Liver (tissue), 9 donors: ENCODE measurements around the gene DBT. TPM values are rescaled to one million over a fixed set of nuclear protein-coding genes. Genes with fewer than 3 reads are reported as not detected.
"Not testable (repeated sequence)": the region's sequence is repeated elsewhere in the genome, so short reads cannot be mapped to it uniquely, and the experiment has no call there.

Experiments used
- DNase-seq: peaks from one replicate; pipeline ENCODE4 v3.0.0-alpha.2; 2017; ENCODE audit warnings: low spot score
- H3K27ac ChIP-seq, 2 donors: one replicate each; pipeline ENCODE4 v1.7.0; 2013; ENCODE audit warnings: inconsistent platforms in 2 of 2, low read length in 2 of 2, control low read depth in 1 of 2, low read depth in 1 of 2, mild to moderate bottlenecking in 1 of 2
- H3K27me3 ChIP-seq, 4 donors: one replicate each; pipeline versions ENCODE4 v1.6.1 to v1.7.0; 2013; ENCODE audit warnings: low read length in 3 of 4, inconsistent platforms in 1 of 4, mild to moderate bottlenecking in 1 of 4, moderate library complexity in 1 of 4; ENCODE audit not compliant: control insufficient read depth in 4 of 4, insufficient read depth in 4 of 4
- H3K36me3 ChIP-seq, 4 donors: one replicate each; pipeline versions ENCODE4 v1.6.1 to v1.7.0; 2013; ENCODE audit warnings: low read length in 3 of 4, mild to moderate bottlenecking in 3 of 4, low read depth in 1 of 4, moderate library complexity in 1 of 4; ENCODE audit not compliant: control insufficient read depth in 4 of 4, insufficient read depth in 3 of 4
- H3K4me1 ChIP-seq, 4 donors: one replicate each; pipeline versions ENCODE4 v1.6.1 to v1.7.0; 2013; ENCODE audit warnings: low read length in 3 of 4, mild to moderate bottlenecking in 3 of 4, moderate library complexity in 1 of 4; ENCODE audit not compliant: control insufficient read depth in 4 of 4, insufficient read depth in 4 of 4
- H3K4me3 ChIP-seq, 3 donors: one replicate each; pipeline versions ENCODE4 v1.6.1 to v1.7.0; 2013; ENCODE audit warnings: low read length in 3 of 3, control low read depth in 1 of 3, low read depth in 1 of 3, mild to moderate bottlenecking in 1 of 3
- H3K9ac ChIP-seq, 2 donors: one replicate each; pipeline ENCODE4 v1.7.0; 2013; ENCODE audit warnings: low read length in 2 of 2, mild to moderate bottlenecking in 2 of 2, moderate library complexity in 2 of 2, control low read depth in 1 of 2, low read depth in 1 of 2
- H3K9me3 ChIP-seq, 4 donors: one replicate each; pipeline versions ENCODE4 v1.6.1 to v1.7.0; 2013; ENCODE audit warnings: low read length in 3 of 4; ENCODE audit not compliant: control insufficient read depth in 4 of 4
- EGR1 ChIP-seq, 2 donors: IDR thresholded peaks; 2 replicates each; pipeline ENCODE4 v1.6.1; 2016 to 2018; ENCODE audit warnings: antibody characterized with exemption in 2 of 2, low read depth in 2 of 2
- FOXA1 ChIP-seq: IDR thresholded peaks from 2 replicates; pipeline ENCODE4 v1.6.1; 2016; ENCODE audit warnings: antibody characterized with exemption
- FOXA2 ChIP-seq: IDR thresholded peaks from 2 replicates; pipeline ENCODE4 v1.6.1; 2016; ENCODE audit warnings: antibody characterized with exemption
- GABPA ChIP-seq, 2 donors: IDR thresholded peaks in 1 of 2; conservative IDR thresholded peaks in 1 of 2; 2 replicates each; pipeline ENCODE4 v1.6.1; 2016; ENCODE audit warnings: antibody characterized with exemption in 2 of 2, mild to moderate bottlenecking in 1 of 2, moderate library complexity in 1 of 2
- HNF4A ChIP-seq, 2 donors: conservative IDR thresholded peaks; 2 replicates each; pipeline ENCODE4 v1.6.1; 2016; ENCODE audit warnings: antibody characterized with exemption in 2 of 2, mild to moderate bottlenecking in 2 of 2
- HNF4G ChIP-seq: IDR thresholded peaks from 2 replicates; pipeline ENCODE4 v1.6.1; 2016; ENCODE audit warnings: antibody characterized with exemption
- JUND ChIP-seq, 2 donors: IDR thresholded peaks; 2 replicates each; pipeline ENCODE4 v1.6.1; 2016; ENCODE audit warnings: antibody characterized with exemption in 2 of 2
- NR2F2 ChIP-seq: IDR thresholded peaks from 2 replicates; pipeline ENCODE4 v1.6.1; 2016; ENCODE audit warnings: antibody characterized with exemption
- RAD21 ChIP-seq, 2 donors: IDR thresholded peaks; 2 replicates each; pipeline ENCODE4 v1.6.1; 2016; ENCODE audit warnings: antibody characterized with exemption in 2 of 2, mild to moderate bottlenecking in 2 of 2
- RXRA ChIP-seq, 2 donors: IDR thresholded peaks; 2 replicates each; pipeline ENCODE4 v1.6.1; 2017 to 2018; ENCODE audit warnings: antibody characterized with exemption in 2 of 2, mild to moderate bottlenecking in 1 of 2
- SP1 ChIP-seq: IDR thresholded peaks from 2 replicates; pipeline ENCODE4 v1.6.1; 2018; ENCODE audit warnings: antibody characterized with exemption, mild to moderate bottlenecking
- TAF1 ChIP-seq: conservative IDR thresholded peaks from 2 replicates; pipeline ENCODE4 v1.6.1; 2016; ENCODE audit warnings: antibody characterized with exemption, mild to moderate bottlenecking
- YY1 ChIP-seq: IDR thresholded peaks from 2 replicates; pipeline ENCODE4 v1.6.1; 2016; ENCODE audit warnings: antibody characterized with exemption, mild to moderate bottlenecking
- WGBS: extraction: QIAGEN DNeasy Blood & Tissue Kit; methylation state at CpG from one replicate; pipeline ENCODE4 v1.1.7; 2013; 5-methylcytosine and 5-hydroxymethylcytosine counted together
- polyA plus RNA-seq, 2 donors: library from polyadenylated mRNA; stranded (reverse) in 1 of 2; unstranded in 1 of 2; fragments of 200-250 nt in 1 of 2; fragments of >200 nt in 1 of 2; fragmentation: Nextera tagmentation in 1 of 2; extraction: Ambion mirVana in 1 of 2; gene quantifications; one replicate each; pipeline versions ENCODE4 v1.2.1 to v1.2.3, GENCODE V29; 2013 to 2015
- total RNA-seq, 2 donors: library from RNA; depleted of rRNA; stranded (reverse); fragments of >200 nt; gene quantifications; one replicate each; pipeline ENCODE4 v1.2.3, GENCODE V29; 2014
- TF ChIP-seq, protein P1 (sequence below): fragments of 150-350 bp; IDR thresholded peaks from 2 replicates; pipeline ENCODE4 v1.5.1; 2017; ENCODE audit warnings: improper control_type of control experiment, low read depth, low read length; ENCODE audit not compliant: missing input control
- TF ChIP-seq, protein P2 (sequence below): IDR thresholded peaks from 2 replicates; pipeline ENCODE4 v1.6.1; 2016; ENCODE audit warnings: antibody characterized with exemption
- TF ChIP-seq, protein P3 (sequence below): IDR thresholded peaks from 2 replicates; pipeline ENCODE4 v1.6.1; 2016; ENCODE audit warnings: antibody characterized with exemption
- TF ChIP-seq, protein P4 (sequence below): IDR thresholded peaks from 2 replicates; pipeline ENCODE4 v1.6.1; 2016; ENCODE audit warnings: antibody characterized with exemption
- TF ChIP-seq, protein P5 (sequence below): IDR thresholded peaks from 2 replicates; pipeline ENCODE4 v1.6.1; 2016; ENCODE audit warnings: antibody characterized with exemption, mild to moderate bottlenecking
- donor health status: healthy.
- donor health status: healthy.
- donor health status: healthy.
- donor health status: healthy.
- donor health status: healthy.

Gene DBT
- total and polyA plus RNA-seq, 4 donors, result 7.7 to 10.7 (median 9.1) TPM

DNA sequence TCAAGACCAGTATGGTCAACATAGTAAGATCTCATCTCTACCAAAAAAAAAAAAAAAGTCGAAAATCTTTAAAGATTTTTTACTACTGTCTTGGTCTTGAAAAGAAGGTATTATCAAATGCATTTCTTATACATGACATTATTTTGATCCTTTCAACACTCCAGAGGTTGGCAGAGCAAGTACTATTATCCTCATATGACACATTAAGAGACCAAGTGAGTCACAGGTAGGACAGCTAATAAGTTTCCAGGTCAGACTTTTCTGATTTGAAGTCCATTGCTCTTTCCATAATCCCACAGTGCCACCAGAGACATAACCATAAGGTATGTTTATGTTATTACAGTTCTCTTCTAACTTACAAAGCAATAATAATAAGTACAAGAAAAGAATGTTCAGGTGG is 15.2 kb downstream of the DBT start:
- Histone ChIP-seq H3K9ac (no peak overlapping the region), H3K36me3 (peaks cover 1 to 34% (median 22%) of the 10 kb centered on the region in 4 donors), H3K27ac (no peak overlapping the region), H3K27me3 (no peaks in the 10 kb centered on the region), H3K9me3 (no peaks in the 10 kb centered on the region), H3K4me3 (no peak overlapping the region), H3K4me1 (peaks cover 0 to 4% (median under 1%) of the 10 kb centered on the region in 4 donors)
- no peak for DNase-seq
- 91% methylated on average over 1 of the region's 1 CpG for WGBS
- TF ChIP-seq EGR1 (IDR thresholded peaks at IDR 0.05; ENCODE audit: low read depth in 2 of 2) (no peak), SP1 (no peak), JUND (IDR thresholded peaks at IDR 0.05) (no peak), RXRA (IDR thresholded peaks at IDR 0.05) (no peak), GABPA (IDR thresholded peaks at IDR 0.05 in 1 of 2, conservative IDR thresholded peaks at IDR 0.05 in 1 of 2) (no peak), FOXA1 (no peak), HNF4A (conservative IDR thresholded peaks at IDR 0.05) (no peak), RAD21 (IDR thresholded peaks at IDR 0.05) (no peak), NR2F2 (no peak), FOXA2 (no peak), YY1 (no peak), TAF1 (no peak), HNF4G (no peak)
- TF ChIP-seq, protein P1, sequence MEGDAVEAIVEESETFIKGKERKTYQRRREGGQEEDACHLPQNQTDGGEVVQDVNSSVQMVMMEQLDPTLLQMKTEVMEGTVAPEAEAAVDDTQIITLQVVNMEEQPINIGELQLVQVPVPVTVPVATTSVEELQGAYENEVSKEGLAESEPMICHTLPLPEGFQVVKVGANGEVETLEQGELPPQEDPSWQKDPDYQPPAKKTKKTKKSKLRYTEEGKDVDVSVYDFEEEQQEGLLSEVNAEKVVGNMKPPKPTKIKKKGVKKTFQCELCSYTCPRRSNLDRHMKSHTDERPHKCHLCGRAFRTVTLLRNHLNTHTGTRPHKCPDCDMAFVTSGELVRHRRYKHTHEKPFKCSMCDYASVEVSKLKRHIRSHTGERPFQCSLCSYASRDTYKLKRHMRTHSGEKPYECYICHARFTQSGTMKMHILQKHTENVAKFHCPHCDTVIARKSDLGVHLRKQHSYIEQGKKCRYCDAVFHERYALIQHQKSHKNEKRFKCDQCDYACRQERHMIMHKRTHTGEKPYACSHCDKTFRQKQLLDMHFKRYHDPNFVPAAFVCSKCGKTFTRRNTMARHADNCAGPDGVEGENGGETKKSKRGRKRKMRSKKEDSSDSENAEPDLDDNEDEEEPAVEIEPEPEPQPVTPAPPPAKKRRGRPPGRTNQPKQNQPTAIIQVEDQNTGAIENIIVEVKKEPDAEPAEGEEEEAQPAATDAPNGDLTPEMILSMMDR, result no peak
- TF ChIP-seq, protein P2, sequence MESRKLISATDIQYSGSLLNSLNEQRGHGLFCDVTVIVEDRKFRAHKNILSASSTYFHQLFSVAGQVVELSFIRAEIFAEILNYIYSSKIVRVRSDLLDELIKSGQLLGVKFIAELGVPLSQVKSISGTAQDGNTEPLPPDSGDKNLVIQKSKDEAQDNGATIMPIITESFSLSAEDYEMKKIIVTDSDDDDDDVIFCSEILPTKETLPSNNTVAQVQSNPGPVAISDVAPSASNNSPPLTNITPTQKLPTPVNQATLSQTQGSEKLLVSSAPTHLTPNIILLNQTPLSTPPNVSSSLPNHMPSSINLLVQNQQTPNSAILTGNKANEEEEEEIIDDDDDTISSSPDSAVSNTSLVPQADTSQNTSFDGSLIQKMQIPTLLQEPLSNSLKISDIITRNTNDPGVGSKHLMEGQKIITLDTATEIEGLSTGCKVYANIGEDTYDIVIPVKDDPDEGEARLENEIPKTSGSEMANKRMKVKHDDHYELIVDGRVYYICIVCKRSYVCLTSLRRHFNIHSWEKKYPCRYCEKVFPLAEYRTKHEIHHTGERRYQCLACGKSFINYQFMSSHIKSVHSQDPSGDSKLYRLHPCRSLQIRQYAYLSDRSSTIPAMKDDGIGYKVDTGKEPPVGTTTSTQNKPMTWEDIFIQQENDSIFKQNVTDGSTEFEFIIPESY, result no peak
- TF ChIP-seq, protein P3, sequence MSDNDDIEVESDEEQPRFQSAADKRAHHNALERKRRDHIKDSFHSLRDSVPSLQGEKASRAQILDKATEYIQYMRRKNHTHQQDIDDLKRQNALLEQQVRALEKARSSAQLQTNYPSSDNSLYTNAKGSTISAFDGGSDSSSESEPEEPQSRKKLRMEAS, result no peak
- TF ChIP-seq, protein P4, sequence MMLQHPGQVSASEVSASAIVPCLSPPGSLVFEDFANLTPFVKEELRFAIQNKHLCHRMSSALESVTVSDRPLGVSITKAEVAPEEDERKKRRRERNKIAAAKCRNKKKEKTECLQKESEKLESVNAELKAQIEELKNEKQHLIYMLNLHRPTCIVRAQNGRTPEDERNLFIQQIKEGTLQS, result no peak
- TF ChIP-seq, protein P5, sequence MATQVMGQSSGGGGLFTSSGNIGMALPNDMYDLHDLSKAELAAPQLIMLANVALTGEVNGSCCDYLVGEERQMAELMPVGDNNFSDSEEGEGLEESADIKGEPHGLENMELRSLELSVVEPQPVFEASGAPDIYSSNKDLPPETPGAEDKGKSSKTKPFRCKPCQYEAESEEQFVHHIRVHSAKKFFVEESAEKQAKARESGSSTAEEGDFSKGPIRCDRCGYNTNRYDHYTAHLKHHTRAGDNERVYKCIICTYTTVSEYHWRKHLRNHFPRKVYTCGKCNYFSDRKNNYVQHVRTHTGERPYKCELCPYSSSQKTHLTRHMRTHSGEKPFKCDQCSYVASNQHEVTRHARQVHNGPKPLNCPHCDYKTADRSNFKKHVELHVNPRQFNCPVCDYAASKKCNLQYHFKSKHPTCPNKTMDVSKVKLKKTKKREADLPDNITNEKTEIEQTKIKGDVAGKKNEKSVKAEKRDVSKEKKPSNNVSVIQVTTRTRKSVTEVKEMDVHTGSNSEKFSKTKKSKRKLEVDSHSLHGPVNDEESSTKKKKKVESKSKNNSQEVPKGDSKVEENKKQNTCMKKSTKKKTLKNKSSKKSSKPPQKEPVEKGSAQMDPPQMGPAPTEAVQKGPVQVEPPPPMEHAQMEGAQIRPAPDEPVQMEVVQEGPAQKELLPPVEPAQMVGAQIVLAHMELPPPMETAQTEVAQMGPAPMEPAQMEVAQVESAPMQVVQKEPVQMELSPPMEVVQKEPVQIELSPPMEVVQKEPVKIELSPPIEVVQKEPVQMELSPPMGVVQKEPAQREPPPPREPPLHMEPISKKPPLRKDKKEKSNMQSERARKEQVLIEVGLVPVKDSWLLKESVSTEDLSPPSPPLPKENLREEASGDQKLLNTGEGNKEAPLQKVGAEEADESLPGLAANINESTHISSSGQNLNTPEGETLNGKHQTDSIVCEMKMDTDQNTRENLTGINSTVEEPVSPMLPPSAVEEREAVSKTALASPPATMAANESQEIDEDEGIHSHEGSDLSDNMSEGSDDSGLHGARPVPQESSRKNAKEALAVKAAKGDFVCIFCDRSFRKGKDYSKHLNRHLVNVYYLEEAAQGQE, result no peak

DNA sequence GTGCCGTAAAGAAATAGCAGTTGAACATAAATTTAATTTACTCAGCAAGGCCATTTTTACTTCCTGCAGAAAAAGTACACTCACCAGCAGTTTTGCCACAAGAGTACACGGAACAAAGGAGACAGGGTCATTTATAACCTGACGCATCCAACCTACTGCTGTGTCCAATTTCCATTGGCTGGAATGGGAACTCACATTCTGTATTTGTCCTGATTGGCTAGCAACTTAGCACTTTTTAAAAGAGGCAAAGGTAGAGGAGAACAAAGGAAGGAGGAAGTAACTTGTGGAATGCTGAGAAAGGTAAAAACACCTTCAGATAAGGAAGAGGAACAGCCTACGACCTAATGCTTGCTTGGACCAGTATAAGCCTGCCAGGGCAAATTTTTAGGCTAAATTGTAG is 16.1 kb downstream of the DBT start:
- H3K27me3 ChIP-seq, H3K9ac ChIP-seq, H3K9me3 ChIP-seq, H3K27ac ChIP-seq, H3K4me1 ChIP-seq, H3K4me3 ChIP-seq, DNase-seq: not testable (repeated sequence)
- H3K36me3 ChIP-seq, result peaks cover 1 to 27% (median 16%) of the 10 kb centered on the region in 4 donors
- 93% methylated on average over 4 of the region's 4 CpGs for WGBS
